Endothelial cell of umbilical vein (primary cell): ENCODE data around the gene INPP5A.

Experiments
- CTCF ChIP-seq, 2 donors: IDR thresholded peaks; 1 replicate in 1 of 2; 2 replicates in 1 of 2; pipeline ENCODE4 v1.5.1; 2011; ENCODE audit warnings: low read length in 2 of 2, mild to moderate bottlenecking in 2 of 2, moderate library complexity in 2 of 2, control low read depth in 1 of 2, inconsistent platforms in 1 of 2, low read depth in 1 of 2; ENCODE audit not compliant: insufficient read depth in 1 of 2; ENCODE audit errors: extremely low read depth in 1 of 2
- JUN ChIP-seq: IDR thresholded peaks from 2 replicates; pipeline ENCODE4 v1.6.1; 2011; ENCODE audit warnings: borderline replicate concordance, low read depth; ENCODE audit not compliant: insufficient read length, insufficient read depth

GRCh38 chr10:132807621-132808049, 270.0 kb downstream of the INPP5A start:
- no peak for TF ChIP-seq JUN
- no peak for TF ChIP-seq CTCF (IDR thresholded peaks at IDR 0.05; ENCODE audit: extremely low read depth in 1 of 2, insufficient read depth in 1 of 2, low read depth in 1 of 2, low read length in 2 of 2)
